Naive thymus-derived CD4-positive, alpha-beta T cell (primary cell): ENCODE results near the gene MAP7D2. TPM values are rescaled to one million over a fixed set of nuclear protein-coding genes. Genes with fewer than 3 reads are reported as not detected.
A peak's percentile ranks its signal among the peaks of the same experiment; 100 is the strongest.

Experiments
- ATAC-seq: fragments of 150-1000 bp; cut with Tn5 transposase; 2 replicates; pipeline ENCODE4 v1.10.0; 2021; ENCODE audit warnings: mild to moderate bottlenecking, moderate library complexity
- CTCF ChIA-PET: fragments of 350-600 bp; sonication (Branson Sonifier 250); formaldehyde crosslinking; loops from one replicate; lab custom pipeline; 2021; ENCODE audit warnings: antibody characterized with exemption; lab: Charles Lee
- POLR2A ChIA-PET: fragments of 350-600 bp; sonication (Branson Sonifier 250); formaldehyde crosslinking; loops from one replicate; lab custom pipeline; 2021; ENCODE audit warnings: antibody characterized with exemption, inconsistent platforms; lab: Charles Lee
- DNase-seq, 9 donors: peaks; one replicate each; pipeline versions ENCODE4 v3.0.0 to v3.0.0-alpha.2; 2020 to 2022; ENCODE audit warnings: mixed read lengths in 1 of 9
- H3K27ac ChIP-seq: one replicate; pipeline ENCODE4 v1.7.0; 2013; ENCODE audit warnings: mild to moderate bottlenecking, low read depth, low read length, moderate library complexity
- H3K27me3 ChIP-seq, 2 donors: one replicate each; pipeline ENCODE4 v1.7.0; 2013; ENCODE audit warnings: low read length in 2 of 2, mild to moderate bottlenecking in 2 of 2, moderate library complexity in 2 of 2; ENCODE audit not compliant: control insufficient read depth in 2 of 2, insufficient read depth in 2 of 2
- H3K36me3 ChIP-seq, 3 experiments: 1 replicate in 2 of 3; 2 replicates in 1 of 3; pipeline ENCODE4 v1.7.0; 2013; ENCODE audit warnings: low read length in 3 of 3, mild to moderate bottlenecking in 3 of 3, moderate library complexity in 1 of 3; ENCODE audit not compliant: insufficient read depth in 3 of 3, control insufficient read depth in 2 of 3
- H3K4me1 ChIP-seq, 2 donors: one replicate each; pipeline ENCODE4 v1.7.0; 2013; ENCODE audit warnings: low read length in 2 of 2, mild to moderate bottlenecking in 2 of 2, moderate library complexity in 1 of 2; ENCODE audit not compliant: control insufficient read depth in 2 of 2, insufficient read depth in 2 of 2
- H3K4me3 ChIP-seq: 2 replicates; pipeline ENCODE4 v1.7.0; 2013; ENCODE audit warnings: mild to moderate bottlenecking, low read length
- H3K9me3 ChIP-seq, 3 experiments: 1 replicate in 2 of 3; 2 replicates in 1 of 3; pipeline ENCODE4 v1.7.0; 2013; ENCODE audit warnings: low read length in 3 of 3; ENCODE audit not compliant: control insufficient read depth in 2 of 3
- H3K27ac Mint-ChIP-seq, 9 donors: one replicate each; pipeline ENCODE4 v1.8.0; 2020 to 2022; ENCODE audit warnings: mixed read lengths in 9 of 9, mild to moderate bottlenecking in 8 of 9, moderate library complexity in 5 of 9, inconsistent platforms in 2 of 9
- H3K27me3 Mint-ChIP-seq, 5 donors: one replicate each; pipeline ENCODE4 v1.8.0; 2021 to 2022; ENCODE audit warnings: mixed read lengths in 5 of 5, mild to moderate bottlenecking in 1 of 5
- H3K36me3 Mint-ChIP-seq, 5 donors: one replicate each; pipeline ENCODE4 v1.8.0; 2020 to 2022; ENCODE audit warnings: mixed read lengths in 5 of 5, mild to moderate bottlenecking in 3 of 5, inconsistent platforms in 1 of 5
- H3K4me1 Mint-ChIP-seq, 7 donors: one replicate each; pipeline ENCODE4 v1.8.0; 2020 to 2022; ENCODE audit warnings: mixed read lengths in 7 of 7, mild to moderate bottlenecking in 3 of 7, inconsistent platforms in 1 of 7
- H3K4me3 Mint-ChIP-seq, 10 donors: one replicate each; pipeline ENCODE4 v1.8.0; 2020 to 2022; ENCODE audit warnings: mild to moderate bottlenecking in 10 of 10, mixed read lengths in 10 of 10, moderate library complexity in 6 of 10, inconsistent platforms in 2 of 10
- H3K9me3 Mint-ChIP-seq, 11 donors: one replicate each; pipeline ENCODE4 v1.8.0; 2020 to 2022; ENCODE audit warnings: mixed read lengths in 11 of 11, mild to moderate bottlenecking in 4 of 11, inconsistent platforms in 1 of 11, moderate library complexity in 1 of 11
- intact Hi-C, 2 donors: fragments of 100-400 bp; cut with micrococcal nuclease; formaldehyde crosslinking; loops; one replicate each; pipeline ENCODE4 v1.15.1; 2023
- polyA plus RNA-seq, 2 donors: library from polyadenylated mRNA; unstranded; fragments of 300-500 nt; fragmentation: Illumina TruSeq; gene quantifications; one replicate each; pipeline ENCODE4 v1.2.3, GENCODE V29; 2021
- total RNA-seq, 6 experiments: library from RNA in 5 of 6; stranded (reverse) in 5 of 6; gene quantifications; 1 replicate in 5 of 6; 2 replicates in 1 of 6; pipeline ENCODE4 v1.2.3 and lab custom pipeline; 2021 to 2026

MAP7D2 gene
- total and polyA plus RNA-seq, 7 experiments from 2014 or later: 0.13 to 0.22 (median 0.15) TPM; not detected in 2

DNA sequence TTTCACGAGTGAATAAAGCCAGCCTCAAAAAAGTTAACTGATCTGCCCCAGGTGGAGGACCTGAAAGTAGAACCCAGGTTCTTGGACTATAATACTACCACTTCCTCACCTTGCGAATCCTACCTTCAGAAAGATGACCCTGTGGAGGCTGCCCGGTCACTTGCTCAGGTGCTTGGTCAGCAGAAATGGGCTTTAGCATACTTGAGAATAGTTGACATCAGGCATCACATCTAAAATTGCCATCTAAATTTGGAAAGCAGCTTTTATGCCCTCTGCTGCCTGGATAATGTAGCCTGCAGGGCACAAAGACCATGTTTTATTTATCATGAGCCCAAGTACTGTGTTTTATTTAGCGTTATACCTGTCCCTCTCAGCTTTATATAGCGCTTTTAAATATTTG lies 128.9 kb downstream of the MAP7D2 start:
- intact Hi-C loops: no loop called here
- no peak for ATAC-seq
- ChIA-PET POLR2A (interaction anchor here (0.8 kb wide), 1 partner anchor 129 kb away, joined by 3 read pairs; no protein-coding TSS in a partner anchor), CTCF (interaction anchor here (0.5 to 1.3 kb wide), 2 partner anchors 11 to 80 kb away, joined by 3 to 4 read pairs; no protein-coding TSS in a partner anchor)
- DNase-seq: no peak
- H3K4me3 Mint-ChIP-seq: no peak overlapping the region
- H3K9me3 ChIP-seq: no peaks in the 10 kb centered on the region
- H3K27me3 ChIP-seq: no peaks in the 10 kb centered on the region
- peaks cover 7 to 30% (median 19%) of the 10 kb centered on the region in 7 donors for H3K4me1 Mint-ChIP-seq
- H3K27ac Mint-ChIP-seq: no peak overlapping the region
- peaks cover 0 to 4% (median 0%) of the 10 kb centered on the region in 3 experiments for H3K36me3 ChIP-seq
- peaks cover 0 to 6% (median 3%) of the 10 kb centered on the region in 5 donors for H3K36me3 Mint-ChIP-seq
- H3K4me1 ChIP-seq: no peaks in the 10 kb centered on the region
- H3K27me3 Mint-ChIP-seq: no peaks in the 10 kb centered on the region
- H3K9me3 Mint-ChIP-seq: peaks cover 0 to 2% (median 0%) of the 10 kb centered on the region in 11 donors
- H3K4me3 ChIP-seq: no peak overlapping the region
- H3K27ac ChIP-seq: no peak overlapping the region

DNA sequence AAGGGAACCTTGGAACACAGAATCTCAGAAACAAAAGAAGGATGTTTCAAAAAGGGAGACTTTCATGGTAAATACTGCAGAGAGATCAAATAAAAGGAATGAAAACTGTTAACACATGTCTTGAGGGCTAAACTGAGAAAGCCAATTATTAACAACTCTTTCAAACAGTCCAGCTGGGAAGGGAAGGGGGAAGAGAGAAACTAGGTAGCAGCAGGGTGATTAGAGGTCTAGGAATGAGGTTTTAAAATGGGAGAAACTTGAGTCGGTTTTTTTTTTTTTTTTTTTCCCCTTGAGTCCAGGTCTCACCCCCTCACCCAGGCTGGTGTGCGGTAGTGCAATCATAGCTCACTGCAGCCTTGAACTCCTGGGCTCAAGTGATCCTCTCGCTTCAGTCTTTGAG lies 130.2 kb downstream of the MAP7D2 start:
- Histone ChIP-seq H3K4me1 (no peaks in the 10 kb centered on the region), H3K9me3 (no peaks in the 10 kb centered on the region), H3K27me3 (no peaks in the 10 kb centered on the region), H3K27ac (no peak overlapping the region), H3K36me3 (peaks cover 0 to 4% (median 0%) of the 10 kb centered on the region in 3 experiments), H3K4me3 (no peak overlapping the region)
- H3K27ac Mint-ChIP-seq: peak overlapping the region in 2 of 9 donors; percentile 57 to 73
- ATAC-seq: no peak
- ChIA-PET CTCF (no interaction called here), POLR2A (no interaction called here)
- peaks cover 9 to 33% (median 24%) of the 10 kb centered on the region in 7 donors for H3K4me1 Mint-ChIP-seq
- H3K9me3 Mint-ChIP-seq: peaks cover 0 to 4% (median 0%) of the 10 kb centered on the region in 11 donors
- DNase-seq: no peak
- H3K36me3 Mint-ChIP-seq: peaks cover 0 to 6% (median 3%) of the 10 kb centered on the region in 5 donors
- no peaks in the 10 kb centered on the region for H3K27me3 Mint-ChIP-seq
- H3K4me3 Mint-ChIP-seq: no peak overlapping the region
- intact Hi-C loops: no loop called here

DNA sequence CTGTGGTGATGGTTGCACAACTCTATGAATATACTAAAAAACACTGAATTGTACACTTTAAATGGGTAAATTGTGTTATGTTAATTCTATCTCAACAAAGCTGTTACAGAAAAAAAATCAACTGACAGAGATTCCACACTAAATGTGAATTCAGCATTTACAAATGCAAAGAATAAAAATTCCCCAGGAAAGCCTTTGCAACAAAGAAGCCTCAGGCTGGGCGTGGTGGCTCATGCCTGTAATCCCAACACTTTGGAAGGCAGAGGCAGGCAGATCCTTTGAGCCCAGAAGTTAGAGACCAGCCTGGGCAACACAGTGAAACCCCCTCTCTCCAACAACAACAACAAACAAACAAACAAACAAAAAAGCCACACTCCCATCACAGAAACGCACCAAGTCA lies 134.8 kb downstream of the MAP7D2 start:
- ATAC-seq (no peak), DNase-seq (no peak)
- intact Hi-C loops: no loop called here
- no peaks in the 10 kb centered on the region for H3K4me1 ChIP-seq
- Mint-ChIP-seq H3K9me3 (peaks cover 0 to 5% (median 0%) of the 10 kb centered on the region in 11 donors), H3K4me3 (no peak overlapping the region), H3K27me3 (no peaks in the 10 kb centered on the region), H3K4me1 (peaks cover 0 to 34% (median 24%) of the 10 kb centered on the region in 7 donors), H3K36me3 (peaks cover 5 to 19% (median 17%) of the 10 kb centered on the region in 5 donors), H3K27ac (no peak overlapping the region)
- ChIA-PET POLR2A (no interaction called here), CTCF (no interaction called here)
- H3K36me3 ChIP-seq: no peaks in the 10 kb centered on the region
- H3K27ac ChIP-seq: no peak overlapping the region
- H3K9me3 ChIP-seq: no peaks in the 10 kb centered on the region
- H3K4me3 ChIP-seq: no peak overlapping the region
- H3K27me3 ChIP-seq: no peaks in the 10 kb centered on the region

DNA sequence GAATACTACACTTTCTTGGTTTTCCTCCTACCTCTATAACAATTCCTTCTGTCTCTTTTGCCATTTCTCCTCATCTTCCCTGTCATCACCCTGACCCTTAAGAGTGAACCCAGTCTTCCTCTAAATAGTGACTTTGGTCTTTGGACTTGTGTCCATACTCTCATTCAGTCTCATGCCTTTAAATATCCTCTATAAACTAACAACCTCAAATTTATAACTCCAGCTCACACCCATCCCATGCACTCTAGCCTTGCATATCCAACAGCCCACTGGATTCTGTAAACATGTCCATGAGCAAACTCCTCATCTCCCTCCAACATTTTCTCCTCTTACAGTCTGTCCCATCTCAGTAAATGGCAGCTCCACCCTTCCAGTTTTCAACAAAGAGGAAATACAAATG lies 140.9 kb downstream of the MAP7D2 start:
- CTCF ChIA-PET: no interaction called here
- Mint-ChIP-seq H3K27me3 (no peaks in the 10 kb centered on the region), H3K36me3 (peaks cover 5 to 22% (median 18%) of the 10 kb centered on the region in 5 donors), H3K27ac (peak overlapping the region in 1 of 9 donors; percentile 54), H3K9me3 (peaks cover 0 to 7% (median 0%) of the 10 kb centered on the region in 11 donors), H3K4me3 (no peak overlapping the region), H3K4me1 (peaks cover 0 to 31% (median 18%) of the 10 kb centered on the region in 7 donors)
- intact Hi-C loops: no loop called here
- Histone ChIP-seq H3K36me3 (no peaks in the 10 kb centered on the region), H3K4me1 (no peaks in the 10 kb centered on the region), H3K27me3 (no peaks in the 10 kb centered on the region), H3K9me3 (no peaks in the 10 kb centered on the region), H3K4me3 (no peak overlapping the region), H3K27ac (no peak overlapping the region)
- POLR2A ChIA-PET: no interaction called here
- ATAC-seq (no peak), DNase-seq (no peak)

DNA sequence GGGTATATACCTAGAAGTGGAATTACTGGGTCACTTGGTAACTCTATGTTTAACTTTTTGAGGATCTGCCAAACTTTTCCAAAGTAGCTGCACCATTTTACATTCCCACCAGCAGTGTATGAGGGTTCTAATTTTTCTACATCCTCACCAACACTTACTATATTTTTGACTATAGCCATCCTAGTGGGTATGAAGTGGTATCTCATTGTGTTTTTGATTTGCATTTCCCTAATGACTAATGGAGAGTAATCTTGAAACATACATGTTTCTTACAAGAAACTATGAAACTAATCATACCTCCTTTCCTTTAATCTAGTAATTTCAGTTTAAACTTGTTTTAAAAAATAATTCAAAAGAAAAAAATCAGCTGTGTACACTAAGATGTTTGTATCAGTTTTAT lies 143.7 kb downstream of the MAP7D2 start:
- DNase-seq: no peak
- Mint-ChIP-seq H3K36me3 (peaks cover 1 to 24% (median 15%) of the 10 kb centered on the region in 5 donors), H3K9me3 (peaks cover 0 to 4% (median 0%) of the 10 kb centered on the region in 11 donors), H3K4me3 (no peak overlapping the region), H3K27me3 (no peaks in the 10 kb centered on the region), H3K4me1 (peaks cover 0 to 29% (median 18%) of the 10 kb centered on the region in 7 donors), H3K27ac (peak overlapping the region in 2 of 9 donors; percentile 12 to 46)
- ChIA-PET POLR2A (no interaction called here), CTCF (no interaction called here)
- intact Hi-C loops: no loop called here
- Histone ChIP-seq H3K4me3 (no peak overlapping the region), H3K4me1 (no peaks in the 10 kb centered on the region), H3K9me3 (no peaks in the 10 kb centered on the region), H3K27me3 (no peaks in the 10 kb centered on the region), H3K27ac (no peak overlapping the region), H3K36me3 (no peaks in the 10 kb centered on the region)
- ATAC-seq: no peak

DNA sequence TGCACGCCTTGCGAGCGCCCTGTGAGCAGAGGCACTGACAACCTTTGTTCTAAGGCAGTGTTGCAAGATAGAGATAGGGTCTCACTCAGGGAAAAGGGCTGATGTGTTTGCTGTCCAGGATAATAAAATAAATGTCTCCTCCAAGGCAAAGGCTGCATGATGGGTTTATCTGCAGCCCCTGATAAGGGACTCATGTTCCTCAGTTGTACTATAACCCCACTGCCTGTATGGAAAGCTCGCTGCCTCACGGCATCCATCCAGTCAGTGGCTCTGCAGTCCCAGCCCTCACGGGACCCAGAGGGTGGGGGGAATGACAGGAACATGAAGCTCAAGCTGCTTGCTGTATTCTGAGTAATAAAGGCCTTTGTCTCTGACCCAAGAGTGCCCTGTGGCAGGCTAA lies 148.4 kb downstream of the MAP7D2 start:
- Histone ChIP-seq H3K27me3 (no peaks in the 10 kb centered on the region), H3K27ac (no peak overlapping the region), H3K36me3 (peaks cover 0 to 3% (median 0%) of the 10 kb centered on the region in 3 experiments), H3K4me3 (no peak overlapping the region), H3K9me3 (no peaks in the 10 kb centered on the region), H3K4me1 (no peaks in the 10 kb centered on the region)
- ChIA-PET CTCF (interaction anchor here (0.6 kb wide), 1 partner anchor 98 kb away, joined by 3 read pairs; no protein-coding TSS in a partner anchor), POLR2A (no interaction called here)
- DNase-seq: no peak
- H3K36me3 Mint-ChIP-seq: peaks cover 0 to 28% (median 14%) of the 10 kb centered on the region in 5 donors
- peaks cover 0 to 1% (median 0%) of the 10 kb centered on the region in 11 donors for H3K9me3 Mint-ChIP-seq
- intact Hi-C loops: no loop called here
- H3K4me3 Mint-ChIP-seq: no peak overlapping the region
- H3K27ac Mint-ChIP-seq: no peak overlapping the region
- no peak for ATAC-seq
- no peaks in the 10 kb centered on the region for H3K27me3 Mint-ChIP-seq
- H3K4me1 Mint-ChIP-seq: peaks cover 0 to 13% (median 6%) of the 10 kb centered on the region in 7 donors

DNA sequence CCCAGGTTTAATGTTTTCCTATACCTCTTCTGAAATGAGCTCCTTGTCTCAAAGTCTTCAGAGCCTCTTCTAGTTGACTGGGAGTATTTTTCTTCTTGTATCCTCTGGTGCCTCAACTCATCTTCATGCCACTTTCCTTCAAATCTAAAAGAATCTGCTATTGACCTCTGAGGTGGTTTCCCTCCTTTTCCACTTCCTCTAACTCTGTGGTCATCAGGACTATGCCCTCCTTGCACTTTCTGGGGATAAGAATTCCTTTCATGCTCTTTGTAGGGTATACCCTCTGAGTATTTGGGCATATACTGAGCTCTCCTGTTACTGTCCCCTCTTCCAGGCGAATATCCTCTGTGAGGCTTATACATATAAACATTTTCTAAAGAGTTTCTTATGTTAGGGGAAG lies 150.7 kb downstream of the MAP7D2 start:
- Mint-ChIP-seq H3K4me3 (no peak overlapping the region), H3K27me3 (no peaks in the 10 kb centered on the region), H3K36me3 (peaks cover 0 to 28% (median 16%) of the 10 kb centered on the region in 5 donors), H3K27ac (peak overlapping the region in 1 of 9 donors; percentile 28), H3K4me1 (peaks cover under 1 to 12% (median 6%) of the 10 kb centered on the region in 7 donors), H3K9me3 (no peaks in the 10 kb centered on the region)
- ChIA-PET POLR2A (no interaction called here), CTCF (no interaction called here)
- H3K4me1 ChIP-seq: no peaks in the 10 kb centered on the region
- no peaks in the 10 kb centered on the region for H3K9me3 ChIP-seq
- H3K4me3 ChIP-seq: no peak overlapping the region
- intact Hi-C loops: no loop called here
- no peaks in the 10 kb centered on the region for H3K27me3 ChIP-seq
- ATAC-seq (no peak), DNase-seq (no peak)
- no peak overlapping the region for H3K27ac ChIP-seq
- peaks cover 0 to 3% (median 0%) of the 10 kb centered on the region in 3 experiments for H3K36me3 ChIP-seq
